Esophagus muscularis mucosa (tissue), 4 donors: Measurements from ENCODE around the gene ZMYND15. TPM values are rescaled to one million over a fixed set of nuclear protein-coding genes. Genes with fewer than 3 reads are reported as not detected.
A peak's percentile ranks its signal among the peaks of the same experiment; 100 is the strongest.
"Not testable (repeated sequence)": the region's sequence is repeated elsewhere in the genome, so short reads cannot be mapped to it uniquely, and the experiment has no call there.

ENCODE experiments used
- DNase-seq: peaks from one replicate; pipeline ENCODE4 v3.0.0-alpha.2; 2017; ENCODE audit errors: extremely low spot score
- H3K27ac ChIP-seq, 4 donors: fragments of 200-600 bp; sonication (generic); replicated peaks in 1 of 4; 1 replicate in 3 of 4; 2 replicates in 1 of 4; pipeline ENCODE4 v1.5.1; 2016 to 2019; ENCODE audit warnings: mild to moderate bottlenecking in 1 of 4
- H3K27me3 ChIP-seq, 4 donors: fragments of 200-600 bp; sonication (generic); one replicate each; pipeline versions ENCODE4 v1.5.1 to v1.6.0; 2016 to 2019
- H3K36me3 ChIP-seq, 4 donors: fragments of 200-600 bp; sonication (generic); one replicate each; pipeline ENCODE4 v1.5.1; 2016 to 2019
- H3K4me1 ChIP-seq, 4 donors: fragments of 200-600 bp; sonication (generic); one replicate each; pipeline ENCODE4 v1.5.1; 2016 to 2019
- H3K4me3 ChIP-seq, 4 donors: fragments of 200-600 bp; sonication (generic); 1 replicate in 2 of 4; 2 replicates in 2 of 4; pipeline ENCODE4 v1.5.1; 2016 to 2019; ENCODE audit warnings: mild to moderate bottlenecking in 4 of 4, moderate library complexity in 1 of 4
- H3K9me3 ChIP-seq, 4 donors: fragments of 200-600 bp; sonication (generic); 1 replicate in 3 of 4; 2 replicates in 1 of 4; pipeline ENCODE4 v1.5.1; 2016 to 2019
- CTCF ChIP-seq, 3 experiments: fragments of 200-600 bp in 2 of 3; fragments of 450-650 bp in 1 of 3; sonication (generic) in 2 of 3; IDR thresholded peaks; one replicate each; pipeline ENCODE4 v1.5.1; 2017 to 2019; ENCODE audit warnings: antibody characterized with exemption in 3 of 3, mild to moderate bottlenecking in 2 of 3, moderate library complexity in 1 of 3
- EP300 ChIP-seq: sonication (generic); formaldehyde crosslinking; IDR thresholded peaks from one replicate; pipeline ENCODE4 v1.6.1; 2017; ENCODE audit warnings: antibody characterized with exemption
- POLR2A ChIP-seq: fragments of 450-650 bp; IDR thresholded peaks from one replicate; pipeline ENCODE4 v1.6.1; 2017; ENCODE audit warnings: antibody characterized with exemption, moderate library complexity, mild to moderate bottlenecking, low read depth
- POLR2AphosphoS5 ChIP-seq, 2 donors: sonication (generic); formaldehyde crosslinking; IDR thresholded peaks; one replicate each; pipeline ENCODE4 v1.6.1; 2017; ENCODE audit warnings: antibody characterized with exemption in 2 of 2
- WGBS: methylation state at CpG from one replicate; pipeline ENCODE4 v1.1.5; 2018; 5-methylcytosine and 5-hydroxymethylcytosine counted together
- intact Hi-C: fragments of 100-400 bp; cut with DNase I; formaldehyde crosslinking; loops from one replicate; pipeline ENCODE4 v1.15.1; 2023
- total RNA-seq, 4 donors: library from RNA; depleted of rRNA; stranded (reverse); fragments of >200 nt; gene quantifications; one replicate each; pipeline versions ENCODE4 v1.1.0 to v1.2.1, GENCODE V29; 2016

The ZMYND15 gene
- under 1 TPM in 3 of 4 donors, not detected in 1; 0.23 to 0.50 (median 0.42) TPM for total RNA-seq

- Histone ChIP-seq H3K4me3 (peak within 1 kb of the TSS; percentile 74 to 91 (median 88)), H3K27ac (peak within 1 kb of the TSS; percentile 70 to 75 (median 74)), H3K9me3 (no peaks in the 10 kb centered on the region), H3K36me3 (no peaks in the 10 kb centered on the region), H3K4me1 (peaks cover 10 to 19% (median 18%) of the 10 kb centered on the region in 4 donors), H3K27me3 (peaks cover 0 to 12% (median 2%) of the 10 kb centered on the region in 4 donors)
- no peak for DNase-seq
- peak in 1 of 2 donors; percentile 31 for TF ChIP-seq POLR2AphosphoS5 (IDR thresholded peaks at IDR 0.05)
- no peak for TF ChIP-seq POLR2A
- WGBS: 0% methylated on average over 44 of the region's 100 CpGs
- intact Hi-C loops: no loop called here
Observed at GRCh38 chr17:4739122-4740024, at the start of gene ZMYND15, which contains the start of gene CXCL16. Gene ZMYND15 (plus strand): TSS chr17:4739833. CDS start chr17:4740549, 716 bp downstream. Gene CXCL16 (minus strand): TSS chr17:4739928. CDS start chr17:4739339, 589 bp downstream.

GRCh38 chr17:4689872-4690271, 49.8 kb upstream of the ZMYND15 start:
- DNase-seq, H3K9me3 ChIP-seq, H3K4me3 ChIP-seq, intact Hi-C loops, H3K27me3 ChIP-seq, H3K27ac ChIP-seq: not testable (repeated sequence)
- Histone ChIP-seq H3K4me1 (peaks cover 0 to 16% (median 15%) of the 10 kb centered on the region in 4 donors), H3K36me3 (peaks cover 9 to 43% (median 24%) of the 10 kb centered on the region in 4 donors)
- WGBS: 90% methylated on average over 12 of the region's 12 CpGs

GRCh38 chr17:4690745-4691144, 48.9 kb upstream of the ZMYND15 start:
- intact Hi-C loops: no loop called here
- Histone ChIP-seq H3K9me3 (no peaks in the 10 kb centered on the region), H3K27me3 (no peaks in the 10 kb centered on the region), H3K36me3 (peaks cover 9 to 42% (median 25%) of the 10 kb centered on the region in 4 donors), H3K27ac (peak overlapping the region in 1 of 4 donors; percentile 62), H3K4me3 (no peak overlapping the region), H3K4me1 (peaks cover 0 to 16% (median 15%) of the 10 kb centered on the region in 4 donors)
- 91% methylated on average over 2 of the region's 2 CpGs for WGBS
- TF ChIP-seq CTCF (IDR thresholded peaks at IDR 0.05) (no peak), POLR2A (no peak), POLR2AphosphoS5 (IDR thresholded peaks at IDR 0.05) (no peak), EP300 (no peak)
- DNase-seq: no peak

- H3K4me1 ChIP-seq: peaks cover 0 to 16% (median 15%) of the 10 kb centered on the region in 4 donors
- TF ChIP-seq CTCF (IDR thresholded peaks at IDR 0.05): no peak
- no peak for TF ChIP-seq EP300
- no peak for TF ChIP-seq POLR2A
- TF ChIP-seq POLR2AphosphoS5 (IDR thresholded peaks at IDR 0.05): no peak
- H3K9me3 ChIP-seq: no peaks in the 10 kb centered on the region
- no peak for DNase-seq
- H3K27me3 ChIP-seq: no peaks in the 10 kb centered on the region
- peaks cover 9 to 43% (median 33%) of the 10 kb centered on the region in 4 donors for H3K36me3 ChIP-seq
- 64% methylated on average over 8 of the region's 8 CpGs for WGBS
- peak overlapping the region; percentile 20 to 62 (median 49) for H3K27ac ChIP-seq
- intact Hi-C loops: no loop called here
- H3K4me3 ChIP-seq: peak overlapping the region in 1 of 4 donors; percentile 20
Observed at GRCh38 chr17:4691686-4692085, 47.9 kb upstream of the ZMYND15 start.

- DNase-seq: no peak
- H3K27ac ChIP-seq: no peak overlapping the region
- H3K4me3 ChIP-seq: no peak overlapping the region
- H3K27me3 ChIP-seq: no peaks in the 10 kb centered on the region
- WGBS: 85% methylated on average over 9 of the region's 9 CpGs
- intact Hi-C loops: no loop called here
- no peaks in the 10 kb centered on the region for H3K9me3 ChIP-seq
- TF ChIP-seq CTCF (IDR thresholded peaks at IDR 0.05) (no peak), POLR2A (no peak), POLR2AphosphoS5 (IDR thresholded peaks at IDR 0.05) (no peak), EP300 (no peak)
- H3K4me1 ChIP-seq: peaks cover 0 to 16% (median 15%) of the 10 kb centered on the region in 4 donors
- peaks cover 9 to 49% (median 38%) of the 10 kb centered on the region in 4 donors for H3K36me3 ChIP-seq
Observed at GRCh38 chr17:4693416-4693815, 46.2 kb upstream of the ZMYND15 start.
